PC-9 (cell line): ENCODE measurements around the gene PTAFR. TPM values are rescaled to one million over a fixed set of nuclear protein-coding genes. Genes with fewer than 3 reads are reported as not detected.
A peak's percentile ranks its signal among the peaks of the same experiment; 100 is the strongest.

Experiments
- BruUV-seq: library from RNA; stranded (reverse); fragments of 400-500 nt; replicated peaks from 2 replicates; lab custom pipeline; 2021; lab: Mats Ljungman, UMichigan
- CTCF ChIA-PET: fragments of 300-600 bp; sonication (Branson Sonifier 250); formaldehyde crosslinking; loops from one replicate; lab custom pipeline; 2022; ENCODE audit warnings: antibody characterized with exemption; lab: Charles Lee
- POLR2A ChIA-PET: fragments of 300-600 bp; sonication (Branson Sonifier 250); formaldehyde crosslinking; loops from one replicate; lab custom pipeline; 2022; ENCODE audit warnings: antibody characterized with exemption; ENCODE audit not compliant: unreplicated experiment; lab: Charles Lee
- DNase-seq, 2 experiments: peaks; one replicate each; pipeline versions ENCODE4 v3.0.0 to v3.0.0-alpha.2; 2015 to 2022; ENCODE audit warnings: mixed read lengths in 1 of 2
- H2AFZ ChIP-seq: fragments of 200-600 bp; sonication (generic); 2 replicates; pipeline ENCODE4 v1.8.1; 2017; ENCODE audit warnings: antibody characterized with exemption
- H3F3A ChIP-seq: fragments of 200-600 bp; sonication (generic); 2 replicates; pipeline ENCODE4 v1.8.1; 2017; ENCODE audit warnings: antibody characterized with exemption, mild to moderate bottlenecking, low read depth; ENCODE audit not compliant: insufficient read depth
- H3K27ac ChIP-seq: fragments of 200-600 bp; sonication (generic); 2 replicates; pipeline ENCODE4 v1.6.1; 2016; ENCODE audit warnings: mixed run types
- H3K27me3 ChIP-seq: fragments of 200-600 bp; sonication (generic); 2 replicates; pipeline ENCODE4 v1.6.1; 2016; ENCODE audit warnings: low read depth, mixed run types; ENCODE audit not compliant: insufficient read depth
- H3K36me3 ChIP-seq: fragments of 200-600 bp; sonication (generic); 2 replicates; pipeline ENCODE4 v1.6.1; 2016; ENCODE audit warnings: low read depth, mixed run types
- H3K4me1 ChIP-seq: fragments of 200-600 bp; sonication (generic); replicated peaks from 2 replicates; pipeline ENCODE4 v1.6.1; 2016; ENCODE audit warnings: mixed run types; ENCODE audit not compliant: insufficient read depth
- H3K4me2 ChIP-seq: fragments of 200-600 bp; sonication (generic); 2 replicates; pipeline ENCODE4 v1.6.1; 2017; ENCODE audit warnings: mixed run types
- H3K4me3 ChIP-seq: fragments of 200-600 bp; sonication (generic); 2 replicates; pipeline ENCODE4 v1.6.1; 2016; ENCODE audit warnings: mixed run types
- H3K79me2 ChIP-seq: fragments of 200-600 bp; sonication (generic); 2 replicates; pipeline ENCODE4 v1.6.1; 2017; ENCODE audit warnings: low read depth, mixed run types
- H3K9me2 ChIP-seq: fragments of 200-600 bp; sonication (generic); 2 replicates; pipeline ENCODE4 v1.8.1; 2017; ENCODE audit warnings: mild to moderate bottlenecking; ENCODE audit not compliant: insufficient read depth
- H3K9me3 ChIP-seq: fragments of 200-600 bp; sonication (generic); 2 replicates; pipeline ENCODE4 v1.8.1; 2016; ENCODE audit warnings: low read depth; ENCODE audit not compliant: insufficient read depth
- H4K20me1 ChIP-seq: fragments of 200-600 bp; sonication (generic); 2 replicates; pipeline ENCODE4 v1.8.1; 2017; ENCODE audit not compliant: insufficient read depth
- CTCF ChIP-seq: fragments of 200-600 bp; sonication (generic); conservative IDR thresholded peaks from 2 replicates; pipeline ENCODE4 v1.6.1; 2017; ENCODE audit warnings: mixed run types, antibody characterized with exemption, mild to moderate bottlenecking, moderate library complexity
- EZH2 ChIP-seq: fragments of 200-600 bp; sonication (generic); IDR thresholded peaks from 2 replicates; pipeline ENCODE4 v1.8.0; 2017; ENCODE audit warnings: antibody characterized with exemption, low read depth
- intact Hi-C: fragments of 100-400 bp; cut with micrococcal nuclease; formaldehyde crosslinking; loops from one replicate; pipeline ENCODE4 v1.10.0; 2022; ENCODE audit not compliant: unreplicated experiment
- total RNA-seq: library from RNA; stranded (reverse); gene quantifications from 2 replicates; pipeline ENCODE4 v1.2.3, GENCODE V29; 2021

The PTAFR gene
- total RNA-seq, 1 experiment from 2014 or later = 12.2 TPM

GRCh38 chr1:28104866-28105467 lies 71.5 kb downstream of the PTAFR start:
- Histone ChIP-seq H3K27ac (no peak overlapping the region), H3K4me3 (no peak overlapping the region), H3K27me3 (no peaks in the 10 kb centered on the region), H2AFZ (no peak overlapping the region), H3F3A (no peaks in the 10 kb centered on the region; the same call in 1 of the 2 replicates), H3K4me1 (peaks cover under 1% of the 10 kb centered on the region; the same call in 1 of the 2 replicates), H3K79me2 (no peaks in the 10 kb centered on the region), H3K4me2 (no peak overlapping the region), H3K36me3 (no peaks in the 10 kb centered on the region), H4K20me1 (no peaks in the 10 kb centered on the region), H3K9me3 (no peaks in the 10 kb centered on the region), H3K9me2 (no peaks in the 10 kb centered on the region)
- intact Hi-C loops = no loop called here
- DNase-seq = peak; percentile 38 to 53
- BruUV-seq = no TSS peak
- ChIA-PET CTCF (interaction anchor here (0.6 kb wide), 1 partner anchor 77 kb away, joined by 8 read pairs; no protein-coding TSS in a partner anchor), POLR2A (no interaction called here)
- TF ChIP-seq EZH2 (no peak), CTCF (no peak)

- TF ChIP-seq CTCF (no peak), EZH2 (no peak)
- no TSS peak for BruUV-seq
- H3K79me2 ChIP-seq = no peaks in the 10 kb centered on the region
- POLR2A ChIA-PET = interaction anchor here (0.7 kb wide), 1 partner anchor 1868 kb away, joined by 8 read pairs; the partner anchor contains the start of gene CEP85
- no peaks in the 10 kb centered on the region for H3K9me2 ChIP-seq
- no peak overlapping the region for H3K4me2 ChIP-seq
- CTCF ChIA-PET = interaction anchor here (0.7 kb wide), 1 partner anchor 204 kb away, joined by 3 read pairs; no protein-coding TSS in a partner anchor
- no peaks in the 10 kb centered on the region for H3K36me3 ChIP-seq
- H3K4me1 ChIP-seq = no peaks in the 10 kb centered on the region
- intact Hi-C loops = no loop called here
- H3F3A ChIP-seq = no peaks in the 10 kb centered on the region; the same call in 1 of the 2 replicates
- H3K9me3 ChIP-seq = no peaks in the 10 kb centered on the region
- no peaks in the 10 kb centered on the region for H3K27me3 ChIP-seq
- no peak overlapping the region for H2AFZ ChIP-seq
- H4K20me1 ChIP-seq = no peaks in the 10 kb centered on the region
- DNase-seq = no peak
- H3K4me3 ChIP-seq = no peak overlapping the region
- no peak overlapping the region for H3K27ac ChIP-seq
These were observed 74.3 kb downstream of the PTAFR start for GRCh38 chr1:28102189-28102588.

- no peaks in the 10 kb centered on the region for H3K4me1 ChIP-seq
- ChIA-PET POLR2A (no interaction called here), CTCF (interaction anchor here (0.6 kb wide), 1 partner anchor 56 kb away, joined by 10 read pairs; no protein-coding TSS in a partner anchor)
- H3K27me3 ChIP-seq = no peaks in the 10 kb centered on the region
- intact Hi-C loops = no loop called here
- TF ChIP-seq EZH2 (no peak), CTCF (no peak)
- no peak for DNase-seq
- H3K4me2 ChIP-seq = no peak overlapping the region
- H3K9me2 ChIP-seq = no peaks in the 10 kb centered on the region
- H2AFZ ChIP-seq = no peak overlapping the region
- no peaks in the 10 kb centered on the region for H3K36me3 ChIP-seq
- H3K79me2 ChIP-seq = no peaks in the 10 kb centered on the region
- no peaks in the 10 kb centered on the region for H3F3A ChIP-seq
- no peaks in the 10 kb centered on the region for H3K9me3 ChIP-seq
- H3K4me3 ChIP-seq = no peak overlapping the region
- H3K27ac ChIP-seq = no peak overlapping the region
- BruUV-seq = no TSS peak
- H4K20me1 ChIP-seq = no peaks in the 10 kb centered on the region
These were observed 77.3 kb downstream of the PTAFR start for GRCh38 chr1:28099050-28099769.

Other genes with a start within 250 kb of the PTAFR start
- gene SMPDL3B, start 241.7 kb downstream of the PTAFR start, total RNA-seq = 26.5 and 29.2 TPM in 2 replicates
- gene XKR8, start 216.7 kb downstream of the PTAFR start, total RNA-seq = 4.9 and 5.7 TPM in 2 replicates
- 9.6 and 19.0 TPM in 2 replicates for gene EYA3, start 88.1 kb downstream of the PTAFR start, total RNA-seq
- gene DNAJC8, start 56.3 kb upstream of the PTAFR start, total RNA-seq = 48.4 and 61.4 TPM in 2 replicates
- gene ATP5IF1, start 59.4 kb upstream of the PTAFR start, total RNA-seq = 125 and 146 TPM in 2 replicates
- 10.3 and 12.2 TPM in 2 replicates for gene SESN2, start 82.8 kb upstream of the PTAFR start, total RNA-seq
- 18.9 and 21.9 TPM in 2 replicates for gene MED18, start 152.3 kb upstream of the PTAFR start, total RNA-seq
- gene PHACTR4, start 193.1 kb upstream of the PTAFR start, total RNA-seq = 33.2 and 45.1 TPM in 2 replicates